IMR-90 (cell line): Measurements from ENCODE around the gene MAMDC4. TPM values are rescaled to one million over a fixed set of nuclear protein-coding genes. Genes with fewer than 3 reads are reported as not detected.

Experiments
- ATAC-seq: fragments of 200-7000 bp; cut with Tn5 transposase; 2 replicates; pipeline ENCODE4 v1.9.1; 2020; ENCODE audit warnings: low read depth, mild to moderate bottlenecking, moderate library complexity
- BruUV-seq: library from RNA; stranded (reverse); fragments of 400-500 nt; replicated peaks from 2 replicates; lab custom pipeline; 2021; lab: Mats Ljungman, UMichigan
- CTCF ChIA-PET: fragments of 300-600 bp; formaldehyde crosslinking; extraction: SDS; loops from one replicate; lab custom pipeline; 2021; ENCODE audit warnings: antibody characterized with exemption; lab: Yijun Ruan, JAX
- POLR2A ChIA-PET: fragments of 300-600 bp; sonication (Branson Sonifier 250); formaldehyde crosslinking; loops from one replicate; lab custom pipeline; 2022; ENCODE audit warnings: antibody characterized with exemption; ENCODE audit not compliant: unreplicated experiment; lab: Charles Lee
- DNase-seq: peaks from one replicate; pipeline ENCODE4 v3.0.0; 2013
- H2AFZ ChIP-seq: replicated peaks from 2 replicates; pipeline ENCODE3; 2013; ENCODE audit warnings: low read length, mild to moderate bottlenecking; ENCODE audit not compliant: poor library complexity
- H2AK5ac ChIP-seq: 2 replicates; pipeline ENCODE4 v1.6.1; 2013; ENCODE audit warnings: low read depth, low read length, inconsistent platforms
- H2AK9ac ChIP-seq: replicated peaks from 2 replicates; pipeline ENCODE3; 2013; ENCODE audit warnings: mild to moderate bottlenecking, low read depth, low read length, moderate library complexity; ENCODE audit not compliant: poor library complexity
- H2BK120ac ChIP-seq: 2 replicates; pipeline ENCODE4 v1.6.1; 2013; ENCODE audit warnings: low read depth, low read length, inconsistent platforms
- H2BK15ac ChIP-seq: 3 replicates; pipeline ENCODE4 v1.6.1; 2013; ENCODE audit warnings: low read depth, low read length, inconsistent platforms
- H2BK20ac ChIP-seq: 2 replicates; pipeline ENCODE4 v1.6.1; 2013; ENCODE audit warnings: low read depth, mild to moderate bottlenecking, inconsistent platforms, low read length, moderate library complexity
- H2BK5ac ChIP-seq: 2 replicates; pipeline ENCODE4 v1.6.1; 2013; ENCODE audit warnings: mild to moderate bottlenecking, low read depth, low read length, inconsistent platforms; ENCODE audit not compliant: poor library complexity, severe bottlenecking
- H3K14ac ChIP-seq: replicated peaks from 2 replicates; pipeline ENCODE4 v1.6.1; 2013; ENCODE audit warnings: low read depth, low read length, inconsistent platforms
- H3K18ac ChIP-seq: 2 replicates; pipeline ENCODE4 v1.6.1; 2013; ENCODE audit warnings: low read depth, low read length, control low read depth
- H3K23ac ChIP-seq: 2 replicates; pipeline ENCODE4 v1.6.1; 2013; ENCODE audit warnings: low read depth, low read length, inconsistent platforms
- H3K27ac ChIP-seq: 2 replicates; pipeline ENCODE4 v1.5.1; 2013; ENCODE audit warnings: mild to moderate bottlenecking, control low read depth, low read length; ENCODE audit not compliant: insufficient read depth
- H3K27me3 ChIP-seq: 2 replicates; pipeline ENCODE4 v1.6.1; 2013; ENCODE audit warnings: low read length; ENCODE audit not compliant: control insufficient read depth, insufficient read depth
- H3K36me3 ChIP-seq: 2 replicates; pipeline ENCODE4 v1.6.1; 2013; ENCODE audit warnings: low read length, mixed read lengths; ENCODE audit not compliant: control insufficient read depth, insufficient read depth
- H3K4ac ChIP-seq: 2 replicates; pipeline ENCODE4 v1.6.1; 2013; ENCODE audit warnings: low read depth, low read length, inconsistent platforms
- H3K4me1 ChIP-seq: 2 replicates; pipeline ENCODE4 v1.6.1; 2013; ENCODE audit warnings: low read length, mixed read lengths; ENCODE audit not compliant: control insufficient read depth, insufficient read depth
- H3K4me2 ChIP-seq: 2 replicates; pipeline ENCODE4 v1.6.1; 2013; ENCODE audit warnings: low read depth, mild to moderate bottlenecking, control low read depth, low read length, moderate library complexity
- H3K4me3 ChIP-seq: 2 replicates; pipeline ENCODE4 v1.5.1; 2013; ENCODE audit warnings: low read depth, mild to moderate bottlenecking, control low read depth, low read length, moderate library complexity; ENCODE audit not compliant: insufficient read depth
- H3K56ac ChIP-seq: 2 replicates; pipeline ENCODE4 v1.6.1; 2013; ENCODE audit warnings: low read length, inconsistent platforms; ENCODE audit not compliant: insufficient read depth; ENCODE audit errors: extremely low read depth
- H3K79me1 ChIP-seq, 2 experiments: 2 replicates each; pipeline ENCODE4 v1.6.1; 2013; ENCODE audit warnings: low read length in 2 of 2, inconsistent platforms in 1 of 2, low read depth in 1 of 2
- H3K9ac ChIP-seq: 2 replicates; pipeline ENCODE4 v1.6.1; 2013; ENCODE audit warnings: low read depth, low read length, control low read depth
- H3K9me1 ChIP-seq: 2 replicates; pipeline ENCODE4 v1.6.1; 2013; ENCODE audit warnings: low read length, inconsistent platforms; ENCODE audit not compliant: insufficient read depth
- H3K9me3 ChIP-seq: 2 replicates; pipeline ENCODE4 v1.6.1; 2013; ENCODE audit warnings: low read length; ENCODE audit not compliant: control insufficient read depth, insufficient read depth
- H4K20me1 ChIP-seq: 2 replicates; pipeline ENCODE4 v1.6.1; 2013; ENCODE audit warnings: low read length, inconsistent platforms; ENCODE audit not compliant: insufficient read depth
- H4K5ac ChIP-seq: 2 replicates; pipeline ENCODE4 v1.6.1; 2013; ENCODE audit warnings: mild to moderate bottlenecking, low read depth, low read length, control low read depth
- H4K8ac ChIP-seq, 2 experiments: 2 replicates each; pipeline ENCODE4 v1.6.1; 2013; ENCODE audit warnings: low read depth in 2 of 2, low read length in 2 of 2, control low read depth in 1 of 2, inconsistent platforms in 1 of 2
- H4K91ac ChIP-seq: 2 replicates; pipeline ENCODE4 v1.6.1; 2013; ENCODE audit warnings: low read depth, low read length, inconsistent platforms; ENCODE audit not compliant: insufficient read depth
- BHLHE40 ChIP-seq: fragments of 150-350 bp; IDR thresholded peaks from 2 replicates; pipeline ENCODE4 v1.6.1; 2016; ENCODE audit warnings: mild to moderate bottlenecking, low read depth, low read length
- CHD1 ChIP-seq: IDR thresholded peaks from 2 replicates; pipeline ENCODE4 v1.6.1; 2012; ENCODE audit warnings: low read depth, low read length, improper control_type of control experiment
- MAFK ChIP-seq: IDR thresholded peaks from 2 replicates; pipeline ENCODE4 v1.6.1; 2012; ENCODE audit warnings: low read depth, low read length, improper control_type of control experiment
- MAZ ChIP-seq: IDR thresholded peaks from 2 replicates; pipeline ENCODE4 v1.6.1; 2012; ENCODE audit warnings: low read depth, mild to moderate bottlenecking, low read length, improper control_type of control experiment, moderate library complexity, borderline replicate concordance
- NFE2L2 ChIP-seq: fragments of 150-350 bp; IDR thresholded peaks from 2 replicates; pipeline ENCODE4 v1.6.1; 2016; ENCODE audit warnings: low read depth, mild to moderate bottlenecking, low read length
- RAD21 ChIP-seq: IDR thresholded peaks from 2 replicates; pipeline ENCODE4 v1.6.1; 2012; ENCODE audit warnings: low read length, improper control_type of control experiment
- RFX5 ChIP-seq: IDR thresholded peaks from 2 replicates; pipeline ENCODE4 v1.8.0; 2012; ENCODE audit warnings: low read depth, mild to moderate bottlenecking, low read length, moderate library complexity
- WGBS, 2 experiments: methylation state at CpG; one replicate each; pipeline versions ENCODE4 v1.1.5 to v1.1.7; 2013; ENCODE audit warnings: missing lambda C conversion rate in 2 of 2; ENCODE audit not compliant: insufficient read length in 1 of 2; ENCODE audit errors: extremely low coverage in 2 of 2; 5-methylcytosine and 5-hydroxymethylcytosine counted together
- dilution Hi-C: fragments of 300-500 bp; cut with HindIII; formaldehyde crosslinking; loops from one replicate; pipeline ENCODE4 v1.14.3; 2018; ENCODE audit warnings: low sequenced_read_pairs; ENCODE audit not compliant: unreplicated experiment
- in situ Hi-C: fragments of 300-500 bp; cut with MboI; formaldehyde crosslinking; loops from 3 replicates; pipeline ENCODE4 v1.14.3; 2019; ENCODE audit warnings: low sequenced_read_pairs, inconsistent platforms, mixed read lengths
- intact Hi-C: fragments of 100-400 bp; cut with micrococcal nuclease; formaldehyde crosslinking; loops from 2 replicates; pipeline ENCODE4 v1.10.0; 2022
- polyA plus RNA-seq, 3 experiments: library from polyadenylated mRNA; depleted of rRNA; stranded (reverse); fragments of >200 nt; gene quantifications; 2 replicates each; pipeline ENCODE4 v1.2.3, GENCODE V29; 2012; ENCODE audit warnings: low replicate concordance in 1 of 3
- total RNA-seq: library from RNA; depleted of rRNA; stranded (reverse); fragments of >200 nt; gene quantifications from 2 replicates; pipeline ENCODE4 v1.2.3, GENCODE V29; 2012

The MAMDC4 gene
- total and polyA plus RNA-seq, 2 of the 4 experiments (the other 2 are of a cell fraction): 0.18 to 3.5 TPM

DNA sequence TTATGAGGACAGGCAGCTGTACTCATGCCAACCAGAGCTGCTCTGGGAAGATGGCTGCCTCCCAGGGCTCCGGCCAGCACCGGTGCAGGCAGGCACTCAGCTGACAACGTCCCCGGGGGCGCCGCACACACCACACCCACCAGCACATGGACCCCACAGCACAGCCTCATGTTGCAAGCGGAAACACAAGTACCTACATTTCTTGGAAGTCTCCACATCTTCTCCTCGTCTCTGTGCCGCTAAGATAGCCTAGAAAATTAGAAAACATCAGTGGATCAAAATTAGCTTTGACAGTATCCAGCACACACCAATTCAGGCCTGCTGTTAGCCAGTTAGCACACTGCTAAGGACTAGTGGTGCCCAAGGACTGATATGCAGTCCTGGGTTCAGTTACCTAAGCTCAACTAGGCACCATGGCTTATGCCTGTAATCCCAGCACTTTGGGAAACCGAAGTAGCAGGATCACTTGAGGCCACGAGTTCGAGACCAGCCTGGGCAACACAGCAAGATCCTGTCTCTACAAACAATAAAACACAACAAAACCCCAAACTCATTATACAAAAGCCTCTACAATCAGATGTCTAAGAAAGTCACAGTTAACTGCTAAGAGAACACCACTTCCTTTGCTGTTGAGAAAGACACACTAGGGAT lies 11.6 kb downstream of the MAMDC4 start (continued):
- TF ChIP-seq MAZ (no peak), RFX5 (no peak), NFE2L2 (no peak), CHD1 (no peak), MAFK (no peak)

GRCh38 chr9:136865041-136865767 lies 13.1 kb downstream of the MAMDC4 start:
- POLR2A ChIA-PET: no interaction called here
- Histone ChIP-seq H2BK15ac (no peak overlapping the region), H3K56ac (no peak overlapping the region), H2BK20ac (no peak overlapping the region), H3K18ac (no peak overlapping the region), H3K27me3 (no peaks in the 10 kb centered on the region), H3K9me3 (peaks cover 2% of the 10 kb centered on the region; the same call in 1 of the 2 replicates), H2AK5ac (peak overlapping the region; percentile 51), H3K23ac (peak overlapping the region; percentile 71; the same call in 1 of the 2 replicates), H2BK5ac (no peak overlapping the region), H3K9me1 (peaks cover 5% of the 10 kb centered on the region), H3K27ac (peak overlapping the region; percentile 76), H3K4me1 (peaks cover 3% of the 10 kb centered on the region), H3K4me2 (peak overlapping the region; percentile 92), H3K9ac (peak overlapping the region; percentile 68), H4K91ac (no peak overlapping the region), H2BK120ac (no peak overlapping the region), H4K8ac (no peak overlapping the region; a peak in 1 of 4 replicates), H3K79me1 (peaks cover 16 to 48% of the 10 kb centered on the region in 2 experiments), H3K36me3 (peaks cover 37% of the 10 kb centered on the region), H3K4ac (peak overlapping the region; percentile 59; the same call in 1 of the 2 replicates), H4K5ac (no peak overlapping the region), H4K20me1 (peaks cover 13% of the 10 kb centered on the region), H2AFZ (peak overlapping the region; percentile 7), H3K14ac (peak overlapping the region; percentile 63), H2AK9ac (peak overlapping the region; percentile 90), H3K4me3 (peak overlapping the region; percentile 71)
- CTCF ChIA-PET: no interaction called here
- BruUV-seq: no TSS peak
- DNase-seq: no peak
- intact Hi-C loops (no loop called here), dilution Hi-C loops (no loop called here), in situ Hi-C loops (no loop called here)
- no peak for TF ChIP-seq RAD21
- TF ChIP-seq BHLHE40: no peak
- no peak for ATAC-seq
- WGBS, 2 experiments: 53% methylated on average over 4 of the region's 11 CpGs; no CpG with 5 or more reads in 1 of the 2 experiments
